Neural progenitor cell (in vitro differentiated cells): Measurements from ENCODE around the gene HLA-DOB. TPM values are rescaled to one million over a fixed set of nuclear protein-coding genes. Genes with fewer than 3 reads are reported as not detected.
A peak's percentile ranks its signal among the peaks of the same experiment; 100 is the strongest.

Experiments used
- DNase-seq: peaks from one replicate; pipeline ENCODE4 v3.0.0-alpha.2; 2016; ENCODE audit warnings: low spot score
- H2AFZ ChIP-seq: fragments of 200-600 bp; sonication (generic); replicated peaks from 2 replicates; pipeline ENCODE4 v1.6.1; 2016; ENCODE audit warnings: antibody characterized with exemption
- H3F3A ChIP-seq: fragments of 200-600 bp; sonication (generic); 2 replicates; pipeline ENCODE4 v1.6.1; 2016; ENCODE audit warnings: antibody characterized with exemption, low read depth
- H3K27ac ChIP-seq: fragments of 200-600 bp; sonication (generic); 2 replicates; pipeline ENCODE4 v1.5.1; 2016; ENCODE audit warnings: mild to moderate bottlenecking
- H3K27me3 ChIP-seq: fragments of 200-600 bp; sonication (generic); 2 replicates; pipeline ENCODE4 v1.6.1; 2016; ENCODE audit warnings: mild to moderate bottlenecking, moderate library complexity
- H3K36me3 ChIP-seq: fragments of 200-600 bp; sonication (generic); 2 replicates; pipeline ENCODE4 v1.5.1; 2016
- H3K4me1 ChIP-seq: fragments of 200-600 bp; sonication (generic); 2 replicates; pipeline ENCODE4 v1.6.1; 2016; ENCODE audit warnings: mixed run types
- H3K4me2 ChIP-seq: fragments of 200-600 bp; sonication (generic); 2 replicates; pipeline ENCODE4 v1.6.1; 2016
- H3K4me3 ChIP-seq: fragments of 200-600 bp; sonication (generic); 2 replicates; pipeline ENCODE4 v1.5.1; 2016
- H3K79me2 ChIP-seq: fragments of 200-600 bp; sonication (generic); 2 replicates; pipeline ENCODE4 v1.6.1; 2016; ENCODE audit warnings: low read depth
- H3K9ac ChIP-seq: fragments of 200-600 bp; sonication (generic); 2 replicates; pipeline ENCODE4 v1.6.1; 2016
- H3K9me3 ChIP-seq: fragments of 200-600 bp; sonication (generic); 2 replicates; pipeline ENCODE4 v1.5.1; 2016; ENCODE audit warnings: low read depth
- H4K20me1 ChIP-seq: fragments of 200-600 bp; sonication (generic); 2 replicates; pipeline ENCODE4 v1.6.1; 2016; ENCODE audit warnings: low read depth
- H3K27ac Mint-ChIP-seq: 3 replicates; pipeline ENCODE4 v1.8.0; 2021; ENCODE audit warnings: mixed read lengths
- H3K27me3 Mint-ChIP-seq: 2 replicates; pipeline ENCODE4 v1.8.0; 2022; ENCODE audit warnings: low read depth, mild to moderate bottlenecking, inconsistent platforms, moderate library complexity, mixed read lengths; ENCODE audit not compliant: insufficient read depth
- H3K36me3 Mint-ChIP-seq: 3 replicates; pipeline ENCODE4 v1.8.0; 2021; ENCODE audit warnings: mixed read lengths
- H3K4me1 Mint-ChIP-seq: 3 replicates; pipeline ENCODE4 v1.8.0; 2021; ENCODE audit warnings: mixed read lengths
- H3K4me3 Mint-ChIP-seq: 3 replicates; pipeline ENCODE4 v1.8.0; 2021; ENCODE audit warnings: mild to moderate bottlenecking, moderate library complexity, mixed read lengths
- H3K9me3 Mint-ChIP-seq: 3 replicates; pipeline ENCODE4 v1.8.0; 2020; ENCODE audit warnings: mixed read lengths
- CTCF ChIP-seq: fragments of 200-600 bp; sonication (generic); IDR thresholded peaks from 2 replicates; pipeline ENCODE4 v1.5.1; 2017; ENCODE audit warnings: antibody characterized with exemption, mild to moderate bottlenecking
- EZH2 ChIP-seq: fragments of 200-600 bp; sonication (generic); IDR thresholded peaks from 2 replicates; pipeline ENCODE4 v1.6.1; 2017; ENCODE audit warnings: antibody characterized with exemption, mild to moderate bottlenecking, moderate library complexity
- EZH2phosphoT487 ChIP-seq: fragments of 200-600 bp; sonication (generic); IDR thresholded peaks from 2 replicates; pipeline ENCODE4 v1.6.1; 2017; ENCODE audit warnings: antibody characterized with exemption
- total RNA-seq: library from RNA; depleted of rRNA; stranded (reverse); fragments of >200 nt; gene quantifications from 2 replicates; pipeline ENCODE4 v1.2.3, GENCODE V29; 2015; ENCODE audit warnings: low replicate concordance

Gene HLA-DOB
- total RNA-seq, 1 donor from 2014 or later, result 2.6 TPM

GRCh38 chr6:32843331-32843978 lies 26.7 kb upstream of the HLA-DOB start:
- peak; percentile 89 for TF ChIP-seq EZH2
- TF ChIP-seq CTCF, result no peak
- peak; percentile 80 for TF ChIP-seq EZH2phosphoT487
- no peaks in the 10 kb centered on the region for H3K79me2 ChIP-seq
- peak overlapping the region; percentile 91 for H3K4me2 ChIP-seq
- H3K4me1 ChIP-seq, result peaks cover 4% of the 10 kb centered on the region
- peaks cover 54% of the 10 kb centered on the region for H3K27me3 Mint-ChIP-seq
- peaks cover 11% of the 10 kb centered on the region for H3K4me1 Mint-ChIP-seq
- H3K4me3 ChIP-seq, result peak overlapping the region; percentile 50
- peaks cover 1% of the 10 kb centered on the region for H3F3A ChIP-seq
- DNase-seq, result no peak
- no peaks in the 10 kb centered on the region for H3K36me3 ChIP-seq
- peak overlapping the region; percentile 84 for H2AFZ ChIP-seq
- no peak overlapping the region for H3K9ac ChIP-seq
- H3K36me3 Mint-ChIP-seq, result no peaks in the 10 kb centered on the region
- H3K27ac Mint-ChIP-seq, result no peak overlapping the region
- H3K9me3 Mint-ChIP-seq, result no peaks in the 10 kb centered on the region
- no peaks in the 10 kb centered on the region for H3K9me3 ChIP-seq
- H3K27ac ChIP-seq, result no peak overlapping the region
- H4K20me1 ChIP-seq, result no peaks in the 10 kb centered on the region
- H3K4me3 Mint-ChIP-seq, result peak overlapping the region; percentile 90
- H3K27me3 ChIP-seq, result peaks cover 56% of the 10 kb centered on the region

- no peaks in the 10 kb centered on the region for H3K9me3 ChIP-seq
- H2AFZ ChIP-seq, result no peak overlapping the region
- H3K4me3 ChIP-seq, result no peak overlapping the region
- no peaks in the 10 kb centered on the region for H3K9me3 Mint-ChIP-seq
- H3K27me3 ChIP-seq, result peaks cover 56% of the 10 kb centered on the region
- no peaks in the 10 kb centered on the region for H3K36me3 ChIP-seq
- no peak overlapping the region for H3K9ac ChIP-seq
- DNase-seq, result no peak
- no peak for TF ChIP-seq EZH2
- TF ChIP-seq EZH2phosphoT487, result no peak
- TF ChIP-seq CTCF, result no peak
- H3K27me3 Mint-ChIP-seq, result peaks cover 50% of the 10 kb centered on the region
- peaks cover 7% of the 10 kb centered on the region for H3K4me1 ChIP-seq
- no peak overlapping the region for H3K4me2 ChIP-seq
- peaks cover 5% of the 10 kb centered on the region for H3F3A ChIP-seq
- H3K4me3 Mint-ChIP-seq, result peak overlapping the region; percentile 90
- H3K4me1 Mint-ChIP-seq, result peaks cover 11% of the 10 kb centered on the region
- no peaks in the 10 kb centered on the region for H3K36me3 Mint-ChIP-seq
- no peaks in the 10 kb centered on the region for H3K79me2 ChIP-seq
- H3K27ac ChIP-seq, result no peak overlapping the region
- no peak overlapping the region for H3K27ac Mint-ChIP-seq
- no peaks in the 10 kb centered on the region for H4K20me1 ChIP-seq
These were observed 25.9 kb upstream of the HLA-DOB start for GRCh38 chr6:32842690-32843089.

GRCh38 chr6:32842021-32842650 lies 25.3 kb upstream of the HLA-DOB start:
- DNase-seq, result no peak
- H4K20me1 ChIP-seq, result no peaks in the 10 kb centered on the region
- H3F3A ChIP-seq, result peaks cover 5% of the 10 kb centered on the region
- peak overlapping the region; percentile 31 for H3K4me3 Mint-ChIP-seq
- peaks cover 56% of the 10 kb centered on the region for H3K27me3 ChIP-seq
- no peak overlapping the region for H2AFZ ChIP-seq
- no peak overlapping the region for H3K9ac ChIP-seq
- H3K4me2 ChIP-seq, result no peak overlapping the region
- H3K9me3 Mint-ChIP-seq, result no peaks in the 10 kb centered on the region
- no peak overlapping the region for H3K4me3 ChIP-seq
- no peaks in the 10 kb centered on the region for H3K36me3 ChIP-seq
- H3K27me3 Mint-ChIP-seq, result peaks cover 50% of the 10 kb centered on the region
- H3K79me2 ChIP-seq, result no peaks in the 10 kb centered on the region
- H3K27ac ChIP-seq, result no peak overlapping the region
- H3K4me1 Mint-ChIP-seq, result peaks cover 16% of the 10 kb centered on the region
- H3K4me1 ChIP-seq, result peaks cover 8% of the 10 kb centered on the region
- no peaks in the 10 kb centered on the region for H3K9me3 ChIP-seq
- H3K27ac Mint-ChIP-seq, result no peak overlapping the region
- no peak for TF ChIP-seq CTCF
- no peak for TF ChIP-seq EZH2phosphoT487
- no peak for TF ChIP-seq EZH2
- no peaks in the 10 kb centered on the region for H3K36me3 Mint-ChIP-seq
